ENCODE data around the gene POFUT2.

DNA sequence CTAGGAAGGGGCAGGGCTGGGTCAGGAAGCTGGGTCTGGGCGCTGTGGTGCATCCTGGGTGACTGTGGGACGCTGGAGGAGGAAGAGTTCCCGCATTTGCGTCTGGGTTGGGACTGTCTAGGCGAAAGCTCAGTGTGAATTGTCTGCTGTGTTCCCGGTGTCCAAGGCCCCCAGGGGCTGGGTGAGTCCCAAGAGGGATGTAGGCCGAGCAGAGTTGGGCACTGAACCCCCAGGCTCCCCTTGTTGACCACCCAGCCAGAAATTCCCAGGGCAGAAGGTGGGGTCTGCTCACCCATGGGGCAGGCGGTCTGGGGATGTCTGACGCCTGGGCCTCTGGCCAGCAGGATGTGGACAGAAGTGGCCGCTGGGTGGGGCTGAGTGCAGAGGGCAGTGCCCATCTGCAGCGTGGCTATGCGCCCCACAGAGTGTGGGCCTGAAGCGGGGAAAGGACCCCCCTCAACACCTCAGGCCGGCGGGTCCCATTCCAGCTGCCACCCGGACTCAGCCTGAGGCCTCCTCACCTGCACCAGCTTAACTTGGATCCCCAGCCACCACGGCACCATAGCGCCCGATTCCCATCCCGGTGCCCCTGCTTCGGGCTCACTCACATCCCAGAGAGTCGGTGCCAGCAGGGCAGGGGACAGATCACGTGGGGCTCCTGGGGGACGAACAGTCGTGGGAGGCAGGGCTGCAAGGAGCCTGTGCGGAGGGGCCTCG, 37.0 kb upstream of the POFUT2 start:
- TF ChIP-seq, protein P1, sequence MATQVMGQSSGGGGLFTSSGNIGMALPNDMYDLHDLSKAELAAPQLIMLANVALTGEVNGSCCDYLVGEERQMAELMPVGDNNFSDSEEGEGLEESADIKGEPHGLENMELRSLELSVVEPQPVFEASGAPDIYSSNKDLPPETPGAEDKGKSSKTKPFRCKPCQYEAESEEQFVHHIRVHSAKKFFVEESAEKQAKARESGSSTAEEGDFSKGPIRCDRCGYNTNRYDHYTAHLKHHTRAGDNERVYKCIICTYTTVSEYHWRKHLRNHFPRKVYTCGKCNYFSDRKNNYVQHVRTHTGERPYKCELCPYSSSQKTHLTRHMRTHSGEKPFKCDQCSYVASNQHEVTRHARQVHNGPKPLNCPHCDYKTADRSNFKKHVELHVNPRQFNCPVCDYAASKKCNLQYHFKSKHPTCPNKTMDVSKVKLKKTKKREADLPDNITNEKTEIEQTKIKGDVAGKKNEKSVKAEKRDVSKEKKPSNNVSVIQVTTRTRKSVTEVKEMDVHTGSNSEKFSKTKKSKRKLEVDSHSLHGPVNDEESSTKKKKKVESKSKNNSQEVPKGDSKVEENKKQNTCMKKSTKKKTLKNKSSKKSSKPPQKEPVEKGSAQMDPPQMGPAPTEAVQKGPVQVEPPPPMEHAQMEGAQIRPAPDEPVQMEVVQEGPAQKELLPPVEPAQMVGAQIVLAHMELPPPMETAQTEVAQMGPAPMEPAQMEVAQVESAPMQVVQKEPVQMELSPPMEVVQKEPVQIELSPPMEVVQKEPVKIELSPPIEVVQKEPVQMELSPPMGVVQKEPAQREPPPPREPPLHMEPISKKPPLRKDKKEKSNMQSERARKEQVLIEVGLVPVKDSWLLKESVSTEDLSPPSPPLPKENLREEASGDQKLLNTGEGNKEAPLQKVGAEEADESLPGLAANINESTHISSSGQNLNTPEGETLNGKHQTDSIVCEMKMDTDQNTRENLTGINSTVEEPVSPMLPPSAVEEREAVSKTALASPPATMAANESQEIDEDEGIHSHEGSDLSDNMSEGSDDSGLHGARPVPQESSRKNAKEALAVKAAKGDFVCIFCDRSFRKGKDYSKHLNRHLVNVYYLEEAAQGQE (IDR thresholded peaks at IDR 0.05; ENCODE audit: insufficient read depth in 1 of 2, low read depth in 2 of 2, low read length in 2 of 2) = no peak
- no peak for TF ChIP-seq FOXP2 (optimal IDR thresholded peaks at IDR 0.05; ENCODE audit: borderline replicate concordance, extremely low read depth, extremely low read length, insufficient read depth)
- TF ChIP-seq POLR2AphosphoS5 (IDR thresholded peaks at IDR 0.05; ENCODE audit: low read depth, low read length) = no peak

All from PFSK-1 (cell line).